Activated CD4-positive, CD25-positive, alpha-beta regulatory T cell treated with anti-CD3 and anti-CD28 coated beads, Interleukin-2, amount 50 U/mL, for 16 hours (primary cell): ENCODE measurements around the gene EFNB2.

Experiments used
- DNase-seq: peaks from one replicate; pipeline ENCODE4 v3.0.0-alpha.2; 2020; ENCODE audit warnings: low read depth, low spot score

The EFNB2 gene

GRCh38 chr13:106535552-106536243, at the start of gene EFNB2:
Gene EFNB2 (minus strand): TSS chr13:106535662. CDS start chr13:106534964, 698 bp downstream.
- DNase-seq, result peak; percentile 65

- DNase-seq, result no peak
These were observed 45.8 kb upstream of the EFNB2 start for GRCh38 chr13:106581225-106581624.

- no peak for DNase-seq
These were observed 40.4 kb upstream of the EFNB2 start for GRCh38 chr13:106575896-106576295.

GRCh38 chr13:106573868-106574267, 38.4 kb upstream of the EFNB2 start:
- DNase-seq, result no peak

GRCh38 chr13:106573284-106573846, 37.9 kb upstream of the EFNB2 start:
- no peak for DNase-seq

- DNase-seq, result peak; percentile 51
These were observed 34.9 kb upstream of the EFNB2 start for GRCh38 chr13:106570299-106570852.

- DNase-seq, result no peak
These were observed 34.0 kb upstream of the EFNB2 start for GRCh38 chr13:106569233-106570095.

GRCh38 chr13:106568299-106569003, 33.0 kb upstream of the EFNB2 start:
- no peak for DNase-seq

GRCh38 chr13:106567474-106568298, 32.2 kb upstream of the EFNB2 start, which contains the start of gene ARGLU1:
Gene ARGLU1 (minus strand): TSS chr13:106568137. CDS start chr13:106567919, 218 bp downstream.
- DNase-seq, result peak; percentile 92

- no peak for DNase-seq
These were observed 31.4 kb upstream of the EFNB2 start for GRCh38 chr13:106566641-106567473.

- DNase-seq, result no peak
These were observed 29.8 kb upstream of the EFNB2 start for GRCh38 chr13:106565127-106565775.

GRCh38 chr13:106562301-106562700, 26.8 kb upstream of the EFNB2 start:
- DNase-seq, result no peak

- DNase-seq, result peak; percentile 19
These were observed 26.2 kb upstream of the EFNB2 start for GRCh38 chr13:106561551-106562170.

- DNase-seq, result no peak
These were observed 25.4 kb upstream of the EFNB2 start for GRCh38 chr13:106560821-106561220.

- DNase-seq, result no peak
These were observed 23.1 kb upstream of the EFNB2 start for GRCh38 chr13:106558527-106558926.

- no peak for DNase-seq
These were observed 20.3 kb upstream of the EFNB2 start for GRCh38 chr13:106555631-106556328.

GRCh38 chr13:106551751-106552150, 16.3 kb upstream of the EFNB2 start:
- DNase-seq, result no peak

- DNase-seq, result no peak
These were observed 15.9 kb upstream of the EFNB2 start for GRCh38 chr13:106551350-106551749.
